Breast epithelium (tissue), 3 donors: ENCODE data around the gene PIK3C2G.

Source experiments
- POLR2A ChIP-seq: fragments of 450-650 bp; IDR thresholded peaks from one replicate; pipeline ENCODE4 v1.6.1; 2016; ENCODE audit warnings: antibody characterized with exemption, mild to moderate bottlenecking, moderate library complexity
- POLR2AphosphoS5 ChIP-seq, 3 donors: sonication (generic); formaldehyde crosslinking; IDR thresholded peaks; one replicate each; pipeline ENCODE4 v1.6.1; 2017; ENCODE audit warnings: antibody characterized with exemption in 3 of 3
- TF ChIP-seq, protein P1 (sequence below), 3 donors: fragments of 450-650 bp; IDR thresholded peaks; one replicate each; pipeline ENCODE4 v1.5.1; 2016 to 2017; ENCODE audit warnings: antibody characterized with exemption in 3 of 3, mild to moderate bottlenecking in 3 of 3, moderate library complexity in 3 of 3

DNA sequence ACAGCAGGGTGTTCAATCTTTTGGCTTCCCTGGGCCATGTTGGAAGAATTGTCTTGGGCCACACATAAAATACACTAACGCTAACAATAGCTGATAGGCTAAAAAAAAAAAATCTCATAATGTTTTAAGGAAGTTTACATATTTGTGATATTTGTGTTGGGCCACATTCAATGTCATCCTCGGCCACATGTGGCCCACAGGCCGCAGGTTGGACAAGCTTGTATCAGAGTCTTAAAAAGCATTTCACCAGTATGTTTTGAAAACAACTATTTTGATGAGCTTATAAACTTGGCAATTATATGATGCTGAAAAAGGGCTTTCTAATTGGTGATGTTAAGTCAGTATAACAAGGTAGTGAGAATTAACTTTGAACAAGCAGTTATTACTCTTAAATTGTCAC is 78.9 kb downstream of the PIK3C2G start:
- TF ChIP-seq, protein P1, sequence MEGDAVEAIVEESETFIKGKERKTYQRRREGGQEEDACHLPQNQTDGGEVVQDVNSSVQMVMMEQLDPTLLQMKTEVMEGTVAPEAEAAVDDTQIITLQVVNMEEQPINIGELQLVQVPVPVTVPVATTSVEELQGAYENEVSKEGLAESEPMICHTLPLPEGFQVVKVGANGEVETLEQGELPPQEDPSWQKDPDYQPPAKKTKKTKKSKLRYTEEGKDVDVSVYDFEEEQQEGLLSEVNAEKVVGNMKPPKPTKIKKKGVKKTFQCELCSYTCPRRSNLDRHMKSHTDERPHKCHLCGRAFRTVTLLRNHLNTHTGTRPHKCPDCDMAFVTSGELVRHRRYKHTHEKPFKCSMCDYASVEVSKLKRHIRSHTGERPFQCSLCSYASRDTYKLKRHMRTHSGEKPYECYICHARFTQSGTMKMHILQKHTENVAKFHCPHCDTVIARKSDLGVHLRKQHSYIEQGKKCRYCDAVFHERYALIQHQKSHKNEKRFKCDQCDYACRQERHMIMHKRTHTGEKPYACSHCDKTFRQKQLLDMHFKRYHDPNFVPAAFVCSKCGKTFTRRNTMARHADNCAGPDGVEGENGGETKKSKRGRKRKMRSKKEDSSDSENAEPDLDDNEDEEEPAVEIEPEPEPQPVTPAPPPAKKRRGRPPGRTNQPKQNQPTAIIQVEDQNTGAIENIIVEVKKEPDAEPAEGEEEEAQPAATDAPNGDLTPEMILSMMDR (IDR thresholded peaks at IDR 0.05) = no peak
- TF ChIP-seq POLR2AphosphoS5 (IDR thresholded peaks at IDR 0.05) (no peak), POLR2A (no peak)
